Neutrophil (primary cell): ENCODE measurements around the gene CHST11.

Experiments used
- H3K27ac ChIP-seq: fragments of 200-600 bp; sonication (generic); 2 replicates; pipeline ENCODE4 v1.5.1; 2016; ENCODE audit warnings: mild to moderate bottlenecking, moderate library complexity
- H3K27me3 ChIP-seq: fragments of 200-600 bp; sonication (generic); 2 replicates; pipeline ENCODE4 v1.6.0; 2016; ENCODE audit warnings: mild to moderate bottlenecking
- H3K36me3 ChIP-seq: fragments of 200-600 bp; sonication (generic); 2 replicates; pipeline ENCODE4 v1.5.1; 2017
- H3K4me1 ChIP-seq, 2 experiments: fragments of 200-600 bp in 1 of 2; sonication (generic) in 1 of 2; 1 replicate in 1 of 2; 2 replicates in 1 of 2; pipeline versions ENCODE4 v1.5.1 to v1.6.1; 2013 to 2016; ENCODE audit warnings: low read depth in 1 of 2, low read length in 1 of 2, mild to moderate bottlenecking in 1 of 2, moderate library complexity in 1 of 2; ENCODE audit not compliant: control insufficient read depth in 1 of 2, insufficient read depth in 1 of 2
- H3K4me3 ChIP-seq, 2 experiments: fragments of 200-600 bp in 1 of 2; sonication (generic) in 1 of 2; 1 replicate in 1 of 2; 2 replicates in 1 of 2; pipeline ENCODE4 v1.5.1; 2013 to 2016; ENCODE audit warnings: low read depth in 1 of 2, low read length in 1 of 2, mild to moderate bottlenecking in 1 of 2, moderate library complexity in 1 of 2
- H3K9me3 ChIP-seq: fragments of 200-600 bp; sonication (generic); 2 replicates; pipeline ENCODE4 v1.5.1; 2016
- TF ChIP-seq, protein P1 (sequence below): fragments of 200-600 bp; sonication (generic); IDR thresholded peaks from 2 replicates; pipeline ENCODE4 v1.5.1; 2016; ENCODE audit warnings: antibody characterized with exemption

Gene CHST11

GRCh38 chr12:104416136-104416535 is 40.6 kb upstream of the CHST11 start:
- no peak overlapping the region for H3K27ac ChIP-seq
- H3K27me3 ChIP-seq: no peaks in the 10 kb centered on the region
- no peaks in the 10 kb centered on the region for H3K4me1 ChIP-seq
- TF ChIP-seq, protein P1, sequence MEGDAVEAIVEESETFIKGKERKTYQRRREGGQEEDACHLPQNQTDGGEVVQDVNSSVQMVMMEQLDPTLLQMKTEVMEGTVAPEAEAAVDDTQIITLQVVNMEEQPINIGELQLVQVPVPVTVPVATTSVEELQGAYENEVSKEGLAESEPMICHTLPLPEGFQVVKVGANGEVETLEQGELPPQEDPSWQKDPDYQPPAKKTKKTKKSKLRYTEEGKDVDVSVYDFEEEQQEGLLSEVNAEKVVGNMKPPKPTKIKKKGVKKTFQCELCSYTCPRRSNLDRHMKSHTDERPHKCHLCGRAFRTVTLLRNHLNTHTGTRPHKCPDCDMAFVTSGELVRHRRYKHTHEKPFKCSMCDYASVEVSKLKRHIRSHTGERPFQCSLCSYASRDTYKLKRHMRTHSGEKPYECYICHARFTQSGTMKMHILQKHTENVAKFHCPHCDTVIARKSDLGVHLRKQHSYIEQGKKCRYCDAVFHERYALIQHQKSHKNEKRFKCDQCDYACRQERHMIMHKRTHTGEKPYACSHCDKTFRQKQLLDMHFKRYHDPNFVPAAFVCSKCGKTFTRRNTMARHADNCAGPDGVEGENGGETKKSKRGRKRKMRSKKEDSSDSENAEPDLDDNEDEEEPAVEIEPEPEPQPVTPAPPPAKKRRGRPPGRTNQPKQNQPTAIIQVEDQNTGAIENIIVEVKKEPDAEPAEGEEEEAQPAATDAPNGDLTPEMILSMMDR: no peak
- H3K9me3 ChIP-seq: no peaks in the 10 kb centered on the region
- H3K36me3 ChIP-seq: no peaks in the 10 kb centered on the region
- H3K4me3 ChIP-seq: no peak overlapping the region

- TF ChIP-seq, protein P1: no peak
- Histone ChIP-seq H3K27me3 (no peaks in the 10 kb centered on the region), H3K27ac (no peak overlapping the region), H3K4me1 (no peaks in the 10 kb centered on the region), H3K9me3 (no peaks in the 10 kb centered on the region), H3K4me3 (no peak overlapping the region), H3K36me3 (no peaks in the 10 kb centered on the region)
Measured at GRCh38 chr12:104416585-104416984, 40.2 kb upstream of the CHST11 start.

DNA sequence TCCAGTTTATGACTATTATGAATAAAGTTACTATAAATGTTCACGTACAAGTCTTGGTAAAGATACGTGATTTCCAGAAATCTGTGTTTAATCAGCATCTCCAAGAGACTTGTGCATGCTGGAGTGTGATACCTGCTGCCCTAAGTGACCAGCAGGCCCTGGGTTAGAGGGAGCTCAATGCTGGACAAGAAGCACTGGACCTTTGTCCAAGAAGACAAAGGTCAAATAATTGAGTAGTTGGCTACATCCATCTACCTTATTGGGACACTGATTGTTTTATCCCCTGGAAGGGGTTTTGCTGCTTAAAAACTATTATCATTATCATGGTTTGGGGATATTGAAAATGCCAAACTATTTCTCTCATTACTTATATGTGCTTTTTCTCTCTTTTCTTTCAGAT is 37.0 kb upstream of the CHST11 start:
- no peak overlapping the region for H3K4me3 ChIP-seq
- no peaks in the 10 kb centered on the region for H3K4me1 ChIP-seq
- H3K9me3 ChIP-seq: no peaks in the 10 kb centered on the region
- no peaks in the 10 kb centered on the region for H3K36me3 ChIP-seq
- no peaks in the 10 kb centered on the region for H3K27me3 ChIP-seq
- no peak overlapping the region for H3K27ac ChIP-seq
- TF ChIP-seq, protein P1: no peak

DNA sequence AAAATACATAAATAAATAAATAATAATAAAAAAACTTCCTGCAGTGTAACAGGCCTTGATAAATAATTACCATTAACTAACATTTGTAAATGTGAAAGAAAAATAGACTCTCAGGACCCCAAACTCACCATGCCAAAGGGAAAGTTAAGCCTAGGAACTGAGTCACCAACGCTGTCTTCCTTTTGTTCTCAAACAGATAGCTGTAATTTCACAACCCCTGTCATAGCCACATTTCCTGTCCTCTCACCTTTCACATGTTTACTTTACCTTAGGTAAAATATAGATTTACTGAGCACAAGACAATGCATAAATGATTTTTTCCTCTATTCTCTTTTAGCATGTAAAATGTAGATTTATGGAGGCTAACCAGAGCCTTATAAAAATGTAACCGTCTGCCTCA is 35.9 kb upstream of the CHST11 start:
- TF ChIP-seq, protein P1: no peak
- Histone ChIP-seq H3K27ac (no peak overlapping the region), H3K9me3 (no peaks in the 10 kb centered on the region), H3K27me3 (no peaks in the 10 kb centered on the region), H3K4me1 (no peaks in the 10 kb centered on the region), H3K36me3 (no peaks in the 10 kb centered on the region), H3K4me3 (no peak overlapping the region)

GRCh38 chr12:104421343-104421742 is 35.4 kb upstream of the CHST11 start:
- Histone ChIP-seq H3K4me3 (no peak overlapping the region), H3K27me3 (no peaks in the 10 kb centered on the region), H3K27ac (no peak overlapping the region), H3K36me3 (no peaks in the 10 kb centered on the region), H3K4me1 (no peaks in the 10 kb centered on the region), H3K9me3 (no peaks in the 10 kb centered on the region)
- TF ChIP-seq, protein P1: no peak

DNA sequence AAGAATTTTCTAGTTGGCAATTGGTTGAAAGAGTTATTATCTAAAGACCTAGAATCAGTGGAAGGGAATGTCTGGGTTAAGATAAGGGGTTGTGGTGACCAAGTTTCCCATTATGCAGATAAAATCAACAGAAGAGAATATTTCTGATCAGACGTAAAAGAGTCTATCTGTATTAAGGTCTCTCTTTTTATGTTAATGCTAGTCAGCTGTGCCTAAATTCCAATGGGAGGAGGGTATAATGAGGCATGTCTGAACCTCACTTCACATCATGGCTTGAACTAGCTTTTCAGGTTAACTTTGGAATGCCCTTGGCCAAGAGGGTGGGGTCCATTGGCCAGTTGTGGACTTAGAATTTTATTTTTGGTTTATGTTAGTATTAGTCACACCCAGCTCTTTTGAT is 34.3 kb upstream of the CHST11 start:
- Histone ChIP-seq H3K27me3 (no peaks in the 10 kb centered on the region), H3K4me3 (no peak overlapping the region), H3K27ac (no peak overlapping the region), H3K9me3 (no peaks in the 10 kb centered on the region), H3K36me3 (no peaks in the 10 kb centered on the region), H3K4me1 (no peaks in the 10 kb centered on the region)
- TF ChIP-seq, protein P1: no peak
